Kidney (tissue), 14 donors: Measurements from ENCODE around the gene PRDM16. TPM values are rescaled to one million over a fixed set of nuclear protein-coding genes. Genes with fewer than 3 reads are reported as not detected.
A peak's percentile ranks its signal among the peaks of the same experiment; 100 is the strongest.

Experiments
- DNase-seq, 5 donors: peaks; one replicate each; pipeline ENCODE4 v3.0.0-alpha.2; 2013 to 2020
- FAIRE-seq: peaks from 2 replicates; lab custom pipeline; 2012; peaks lifted over from hg19 to GRCh38; lab: Jason Lieb, UNC
- H3K27ac ChIP-seq, 2 donors: one replicate each; pipeline ENCODE4 v1.7.0; 2013; ENCODE audit warnings: low read depth in 2 of 2, low read length in 2 of 2, inconsistent platforms in 1 of 2
- H3K27me3 ChIP-seq: one replicate; pipeline ENCODE4 v1.7.1; 2013; ENCODE audit warnings: low read length, inconsistent platforms; ENCODE audit not compliant: control insufficient read depth, insufficient read depth
- H3K36me3 ChIP-seq, 3 donors: one replicate each; pipeline versions ENCODE4 v1.7.0 to v1.7.1; 2013; ENCODE audit warnings: low read length in 3 of 3, control low read depth in 1 of 3, inconsistent platforms in 1 of 3; ENCODE audit not compliant: insufficient read depth in 3 of 3, control insufficient read depth in 2 of 3
- H3K4me1 ChIP-seq, 3 donors: one replicate each; pipeline versions ENCODE4 v1.7.0 to v1.7.1; 2013; ENCODE audit warnings: low read length in 3 of 3, inconsistent platforms in 1 of 3, low read depth in 1 of 3; ENCODE audit not compliant: control insufficient read depth in 2 of 3, insufficient read depth in 2 of 3
- H3K4me3 ChIP-seq, 3 donors: one replicate each; pipeline versions ENCODE4 v1.7.0 to v1.8.1; 2013; ENCODE audit warnings: low read length in 3 of 3, control low read depth in 1 of 3, inconsistent platforms in 1 of 3
- H3K9ac ChIP-seq, 3 donors: one replicate each; pipeline versions ENCODE4 v1.7.0 to v1.7.1; 2013; ENCODE audit warnings: low read length in 3 of 3, control low read depth in 1 of 3, inconsistent platforms in 1 of 3
- H3K9me3 ChIP-seq, 3 donors: one replicate each; pipeline versions ENCODE4 v1.7.0 to v1.7.1; 2013; ENCODE audit warnings: low read length in 3 of 3, control low read depth in 1 of 3, inconsistent platforms in 1 of 3; ENCODE audit not compliant: control insufficient read depth in 2 of 3, insufficient read depth in 1 of 3
- CTCF ChIP-seq: IDR thresholded peaks from 3 replicates; pipeline ENCODE4 v1.5.1; 2012; ENCODE audit warnings: mild to moderate bottlenecking, moderate library complexity, borderline replicate concordance; ENCODE audit not compliant: insufficient read depth; ENCODE audit errors: extremely low read depth
- intact Hi-C: fragments of 100-400 bp; cut with DNase I; formaldehyde crosslinking; loops from one replicate; pipeline ENCODE4 v1.11.1; 2022
- polyA plus RNA-seq: library from polyadenylated mRNA; stranded (reverse); fragments of 350-450 nt; fragmentation: Illumina TruSeq; extraction: RNeasy Lipid Tissue Mini Kit (QIAGEN cat#74804); gene quantifications from one replicate; pipeline ENCODE4 v1.2.3, GENCODE V29; 2014; ENCODE audit warnings: low read depth, low replicate concordance; ENCODE audit not compliant: insufficient read depth
- total RNA-seq: library from RNA; stranded (reverse); fragmentation: NEBNext Ultra II Directional; extraction: Animal tissue kit (Norgen Biotek cat#: 25700); gene quantifications from one replicate; pipeline ENCODE4 v1.2.1, GENCODE V29; 2021
- donor health status: control.
- donor health status: control.
- donor health status: control.
- donor health status: control.
- donor health status: control.
- donor health status: DM: yes; HTN: yes; CAD: no.
- donor health status: Normal renal cell carcinoma (clear cell type).

Gene PRDM16
- total and polyA plus RNA-seq, 2 donors from 2014 or later = 3.0 to 21.9 TPM

GRCh38 chr1:3480369-3480719 lies 411.3 kb downstream of the PRDM16 start:
- TF ChIP-seq CTCF = no peak
- no peak for FAIRE-seq

GRCh38 chr1:3481046-3481445 lies 412.0 kb downstream of the PRDM16 start:
- intact Hi-C loops = no loop called here
- TF ChIP-seq CTCF = no peak
- no peaks in the 10 kb centered on the region for H3K9me3 ChIP-seq
- peaks cover 0 to 3% (median 0%) of the 10 kb centered on the region in 3 donors for H3K36me3 ChIP-seq
- no peaks in the 10 kb centered on the region for H3K27me3 ChIP-seq
- peaks cover 0 to 3% (median 0%) of the 10 kb centered on the region in 3 donors for H3K4me1 ChIP-seq
- H3K4me3 ChIP-seq = no peak overlapping the region
- FAIRE-seq (no peak), DNase-seq (no peak)
- H3K9ac ChIP-seq = no peak overlapping the region
- H3K27ac ChIP-seq = no peak overlapping the region

More at GRCh38 chr1:3480369-3480719, 411.3 kb downstream of the PRDM16 start:
- H3K9me3 ChIP-seq = no peaks in the 10 kb centered on the region
- H3K4me3 ChIP-seq = no peak overlapping the region
- no peak overlapping the region for H3K27ac ChIP-seq
- H3K27me3 ChIP-seq = no peaks in the 10 kb centered on the region
- peaks cover 0 to 3% (median 0%) of the 10 kb centered on the region in 3 donors for H3K4me1 ChIP-seq
- intact Hi-C loops = no loop called here
- DNase-seq = peak in 2 of 5 donors; percentile 26 to 27
- H3K36me3 ChIP-seq = peaks cover 0 to 4% (median 0%) of the 10 kb centered on the region in 3 donors
- no peak overlapping the region for H3K9ac ChIP-seq

- H3K27ac ChIP-seq = no peak overlapping the region
- H3K9ac ChIP-seq = no peak overlapping the region
- no peaks in the 10 kb centered on the region for H3K9me3 ChIP-seq
- no peak for TF ChIP-seq CTCF
- intact Hi-C loops = no loop called here
- H3K4me3 ChIP-seq = no peak overlapping the region
- peaks cover 0 to 3% (median 0%) of the 10 kb centered on the region in 3 donors for H3K4me1 ChIP-seq
- FAIRE-seq = no peak
- H3K27me3 ChIP-seq = no peaks in the 10 kb centered on the region
- no peaks in the 10 kb centered on the region for H3K36me3 ChIP-seq
- no peak for DNase-seq
These were observed 412.9 kb downstream of the PRDM16 start for GRCh38 chr1:3481836-3482375.
